Calu3 (cell line): ENCODE measurements around the gene IPO11. TPM values are rescaled to one million over a fixed set of nuclear protein-coding genes. Genes with fewer than 3 reads are reported as not detected.
"Not testable (repeated sequence)": the region's sequence is repeated elsewhere in the genome, so short reads cannot be mapped to it uniquely, and the experiment has no call there.

Source experiments
- BruUV-seq: library from RNA; stranded (reverse); fragments of 400-500 nt; replicated peaks from 2 replicates; lab custom pipeline; 2021; lab: Mats Ljungman, UMichigan
- CTCF ChIA-PET: fragments of 300-600 bp; sonication (Branson Sonifier 250); formaldehyde crosslinking; loops from one replicate; lab custom pipeline; 2022; ENCODE audit warnings: antibody characterized with exemption; lab: Charles Lee
- DNase-seq: peaks from one replicate; pipeline ENCODE4 v3.0.0; 2022
- H3K27ac Mint-ChIP-seq: one replicate; pipeline ENCODE4 v1.8.0; 2022; ENCODE audit warnings: mixed read lengths; ENCODE audit not compliant: unreplicated experiment
- H3K27me3 Mint-ChIP-seq: one replicate; pipeline ENCODE4 v1.8.0; 2022; ENCODE audit warnings: mixed read lengths; ENCODE audit not compliant: unreplicated experiment
- H3K36me3 Mint-ChIP-seq: one replicate; pipeline ENCODE4 v1.8.0; 2022; ENCODE audit warnings: mild to moderate bottlenecking, moderate library complexity, mixed read lengths; ENCODE audit not compliant: insufficient read depth, unreplicated experiment
- H3K4me1 Mint-ChIP-seq: one replicate; pipeline ENCODE4 v1.8.0; 2022; ENCODE audit warnings: mild to moderate bottlenecking, low read depth, mixed read lengths; ENCODE audit not compliant: unreplicated experiment
- H3K4me3 Mint-ChIP-seq: one replicate; pipeline ENCODE4 v1.8.0; 2022; ENCODE audit warnings: mild to moderate bottlenecking, low read depth, moderate library complexity, mixed read lengths; ENCODE audit not compliant: unreplicated experiment
- H3K9me3 Mint-ChIP-seq: one replicate; pipeline ENCODE4 v1.8.0; 2022; ENCODE audit warnings: low read depth, mixed read lengths; ENCODE audit not compliant: unreplicated experiment
- CTCF ChIP-seq: fragments of 200-600 bp; IDR thresholded peaks from one replicate; pipeline ENCODE4 v1.8.0; 2022; ENCODE audit warnings: antibody characterized with exemption; ENCODE audit not compliant: unreplicated experiment
- intact Hi-C: fragments of 100-400 bp; cut with micrococcal nuclease; formaldehyde crosslinking; loops from one replicate; pipeline ENCODE4 v1.10.0; 2022; ENCODE audit not compliant: unreplicated experiment
- total RNA-seq: library from RNA; stranded (reverse); gene quantifications from 2 replicates; pipeline ENCODE4 v1.2.3, GENCODE V29; 2022

The IPO11 gene
- total RNA-seq, 1 experiment from 2014 or later = 47.3 TPM

- H3K4me1 Mint-ChIP-seq = peaks cover 8% of the 10 kb centered on the region
- no peaks in the 10 kb centered on the region for H3K27me3 Mint-ChIP-seq
- BruUV-seq = no TSS peak
- intact Hi-C loops = no loop called here
- TF ChIP-seq CTCF = no peak
- H3K9me3 Mint-ChIP-seq = no peaks in the 10 kb centered on the region
- peaks cover 4% of the 10 kb centered on the region for H3K36me3 Mint-ChIP-seq
- no peak overlapping the region for H3K4me3 Mint-ChIP-seq
- DNase-seq = no peak
- no peak overlapping the region for H3K27ac Mint-ChIP-seq
- CTCF ChIA-PET = no interaction called here
Measured at GRCh38 chr5:62502456-62503101, 90.0 kb downstream of the IPO11 start.

- no peak overlapping the region for H3K4me3 Mint-ChIP-seq
- CTCF ChIA-PET = no interaction called here
- no peak for TF ChIP-seq CTCF
- H3K4me1 Mint-ChIP-seq = peaks cover 8% of the 10 kb centered on the region
- BruUV-seq = no TSS peak
- H3K27me3 Mint-ChIP-seq = no peaks in the 10 kb centered on the region
- no peak overlapping the region for H3K27ac Mint-ChIP-seq
- intact Hi-C loops = no loop called here
- H3K9me3 Mint-ChIP-seq = no peaks in the 10 kb centered on the region
- peaks cover 4% of the 10 kb centered on the region for H3K36me3 Mint-ChIP-seq
- no peak for DNase-seq
Measured at GRCh38 chr5:62504129-62504528, 91.6 kb downstream of the IPO11 start.

GRCh38 chr5:62506659-62507460 lies 94.3 kb downstream of the IPO11 start:
- CTCF ChIA-PET = no interaction called here
- no peak for TF ChIP-seq CTCF
- H3K27me3 Mint-ChIP-seq = no peaks in the 10 kb centered on the region
- H3K9me3 Mint-ChIP-seq = no peaks in the 10 kb centered on the region
- intact Hi-C loops = no loop called here
- BruUV-seq = no TSS peak
- H3K4me1 Mint-ChIP-seq = peaks cover 8% of the 10 kb centered on the region
- H3K27ac Mint-ChIP-seq = no peak overlapping the region
- H3K4me3 Mint-ChIP-seq = no peak overlapping the region
- H3K36me3 Mint-ChIP-seq = peaks cover 4% of the 10 kb centered on the region
- DNase-seq = no peak

GRCh38 chr5:62508760-62509159 lies 96.2 kb downstream of the IPO11 start:
- CTCF ChIA-PET, DNase-seq, H3K36me3 Mint-ChIP-seq, BruUV-seq, H3K27ac Mint-ChIP-seq, H3K9me3 Mint-ChIP-seq, intact Hi-C loops, H3K4me1 Mint-ChIP-seq, H3K4me3 Mint-ChIP-seq, H3K27me3 Mint-ChIP-seq: not testable (repeated sequence)

GRCh38 chr5:62509806-62510205 lies 97.2 kb downstream of the IPO11 start:
- no peaks in the 10 kb centered on the region for H3K27me3 Mint-ChIP-seq
- no peaks in the 10 kb centered on the region for H3K4me1 Mint-ChIP-seq
- H3K9me3 Mint-ChIP-seq = no peaks in the 10 kb centered on the region
- no peaks in the 10 kb centered on the region for H3K36me3 Mint-ChIP-seq
- CTCF ChIA-PET = no interaction called here
- intact Hi-C loops = no loop called here
- H3K27ac Mint-ChIP-seq = no peak overlapping the region
- DNase-seq = no peak
- no TSS peak for BruUV-seq
- H3K4me3 Mint-ChIP-seq = no peak overlapping the region
- TF ChIP-seq CTCF = no peak

- H3K9me3 Mint-ChIP-seq, BruUV-seq, H3K36me3 Mint-ChIP-seq, H3K27ac Mint-ChIP-seq, H3K27me3 Mint-ChIP-seq, intact Hi-C loops, H3K4me3 Mint-ChIP-seq, DNase-seq, CTCF ChIA-PET, H3K4me1 Mint-ChIP-seq: not testable (repeated sequence)
Measured at GRCh38 chr5:62513085-62513484, 100.5 kb downstream of the IPO11 start.
